Stimulated activated CD8-positive, alpha-beta memory T cell treated with anti-CD3 and anti-CD28 coated beads, Interleukin-7, amount 100 ng/mL, for 24 hours (primary cell): ENCODE results near the gene C11orf58.

ENCODE experiments used
- DNase-seq: peaks from one replicate; pipeline ENCODE4 v3.0.0-alpha.2; 2020; ENCODE audit warnings: low read depth

C11orf58 gene

GRCh38 chr11:16804104-16804947 lies 65.9 kb downstream of the C11orf58 start:
- no peak for DNase-seq

- no peak for DNase-seq
Observed at GRCh38 chr11:16805938-16806337, 67.5 kb downstream of the C11orf58 start.

GRCh38 chr11:16806791-16807190 lies 68.3 kb downstream of the C11orf58 start:
- no peak for DNase-seq

GRCh38 chr11:16807306-16807705 lies 68.9 kb downstream of the C11orf58 start:
- DNase-seq: no peak
